ENCODE data around the gene SDHD.
"Not testable (repeated sequence)": the region's sequence is repeated elsewhere in the genome, so short reads cannot be mapped to it uniquely, and the experiment has no call there.

Gene SDHD

DNA sequence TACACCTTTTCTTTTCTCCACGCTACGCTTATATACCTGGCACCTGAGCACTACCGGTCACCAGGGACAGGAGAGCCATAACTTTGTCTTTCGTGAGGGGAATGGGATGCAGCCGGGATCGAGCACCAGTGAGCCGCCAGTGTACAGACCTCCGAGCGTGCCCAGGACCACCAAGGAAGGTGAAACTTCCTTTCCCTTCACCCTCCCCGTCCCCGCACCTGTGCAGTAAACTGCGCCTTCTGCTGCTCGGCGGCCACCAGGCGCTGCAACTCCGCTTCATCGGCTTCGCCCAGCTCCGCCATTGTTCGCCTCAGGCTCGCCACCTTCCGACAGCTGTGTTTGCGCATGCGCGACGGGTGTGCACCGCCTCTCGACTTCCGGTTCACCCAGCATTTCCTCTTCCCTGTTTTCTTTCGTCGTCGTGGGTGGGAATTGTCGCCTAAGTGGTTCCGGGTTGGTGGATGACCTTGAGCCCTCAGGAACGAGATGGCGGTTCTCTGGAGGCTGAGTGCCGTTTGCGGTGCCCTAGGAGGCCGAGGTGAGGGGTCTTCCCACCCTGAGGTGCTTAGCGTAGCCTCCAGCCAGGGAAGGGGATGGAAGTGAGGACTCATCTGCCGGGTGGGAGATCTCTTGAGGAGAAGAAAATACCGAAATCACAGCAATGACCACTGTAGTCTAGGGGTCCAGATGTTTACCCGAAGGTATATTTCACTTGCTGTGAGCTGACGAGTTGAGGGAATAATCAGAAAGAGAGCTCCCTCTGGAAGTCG is at the start of gene SDHD, which contains the start of gene TIMM8B:
Gene SDHD, plus strand, starts transcription at position 452 of the 770 bp plus-strand sequence. Its CDS starts 35 bp downstream, at position 487.
Gene TIMM8B, minus strand, starts transcription at position 335 of the 770 bp plus-strand sequence. Its CDS starts 33 bp downstream, at position 302.
- peak; percentile 97 for DNase-seq
- in situ Hi-C loops (cut with MboI; ENCODE audit: low pct_unique_long_range_greater_than_20kb, low sequenced_read_pairs), result no loop called here

DNA sequence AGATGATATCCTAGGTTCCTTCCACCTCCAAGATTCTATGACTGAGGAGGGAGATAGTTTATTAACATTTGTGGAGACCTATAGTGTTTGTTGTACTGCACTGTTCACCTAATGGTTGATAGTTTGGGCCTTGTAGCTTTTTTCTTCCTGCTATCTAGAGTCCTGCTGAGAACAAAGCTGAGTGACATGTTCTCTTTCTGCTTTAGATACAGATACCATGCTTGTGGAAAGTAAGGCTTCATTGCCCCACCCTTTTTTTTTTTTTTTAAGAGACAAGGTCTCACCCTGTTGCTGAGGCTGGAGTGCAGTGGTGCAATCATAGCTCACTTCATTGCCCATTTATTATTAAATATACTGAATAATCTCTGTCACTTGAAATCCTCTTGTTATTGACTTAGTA is 49.1 kb upstream of the SDHD start:
- in situ Hi-C loops (cut with MboI; ENCODE audit: low pct_unique_long_range_greater_than_20kb, low sequenced_read_pairs), result no loop called here

DNA sequence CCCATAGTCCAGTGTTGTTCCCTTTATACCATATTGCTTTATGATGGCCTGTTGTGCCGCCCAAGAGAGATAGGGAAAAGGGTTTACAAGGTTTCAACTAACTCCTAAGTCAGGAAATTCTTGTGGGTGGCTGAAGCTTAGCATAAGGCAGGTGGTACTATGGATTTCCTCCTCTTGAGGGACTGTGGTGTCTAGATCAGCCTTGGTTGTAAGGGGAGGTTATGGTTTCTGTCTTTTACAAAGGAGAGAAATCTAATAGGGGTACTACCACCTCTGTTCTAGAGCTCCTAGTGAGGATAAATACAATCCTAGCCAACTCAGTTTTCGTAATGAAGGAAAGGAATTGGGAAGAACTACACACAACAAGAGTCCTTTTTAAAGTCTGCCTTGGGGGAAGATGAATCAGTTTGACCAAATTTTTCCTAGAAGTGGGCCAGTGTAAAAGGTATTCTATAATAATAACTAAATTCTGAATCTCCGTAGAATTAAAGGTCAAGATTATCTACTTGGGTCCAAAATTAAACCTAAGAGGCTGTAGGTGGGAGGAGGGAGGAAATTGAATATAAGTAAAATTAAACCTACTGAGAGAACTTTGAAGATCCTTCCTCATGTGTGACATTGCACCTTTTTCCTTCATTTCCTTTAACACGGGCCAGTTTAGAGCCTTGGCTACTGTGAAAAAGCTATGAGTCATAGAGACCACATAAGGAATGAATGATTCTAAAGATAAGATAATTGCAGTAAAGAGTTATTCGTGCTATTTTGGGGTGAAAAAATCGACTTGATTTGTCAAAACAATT is 44.3 kb upstream of the SDHD start:
- DNase-seq, result peak; percentile 54
- in situ Hi-C loops (cut with MboI; ENCODE audit: low pct_unique_long_range_greater_than_20kb, low sequenced_read_pairs), result no loop called here

More for the DNA sequence above, 49.1 kb upstream of the SDHD start:
- no peak for DNase-seq

DNA sequence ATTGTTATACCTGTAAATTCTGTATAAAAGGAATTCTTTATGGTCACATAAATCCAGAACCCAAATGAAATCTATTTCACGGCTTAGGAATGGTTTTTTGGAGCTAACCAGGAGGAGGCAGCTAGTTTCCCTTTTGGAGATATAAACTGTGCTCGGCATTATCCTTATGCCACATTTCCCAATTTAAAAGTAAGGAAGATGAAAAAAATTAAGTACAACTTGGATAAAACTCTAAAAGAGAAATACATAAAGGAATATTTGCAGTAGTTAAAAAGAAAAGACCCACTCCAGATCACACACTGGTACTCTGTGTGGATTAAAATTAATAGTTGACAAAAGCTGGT is 43.7 kb upstream of the SDHD start:
- in situ Hi-C loops (cut with MboI; ENCODE audit: low pct_unique_long_range_greater_than_20kb, low sequenced_read_pairs), result no loop called here
- no peak for DNase-seq

DNA sequence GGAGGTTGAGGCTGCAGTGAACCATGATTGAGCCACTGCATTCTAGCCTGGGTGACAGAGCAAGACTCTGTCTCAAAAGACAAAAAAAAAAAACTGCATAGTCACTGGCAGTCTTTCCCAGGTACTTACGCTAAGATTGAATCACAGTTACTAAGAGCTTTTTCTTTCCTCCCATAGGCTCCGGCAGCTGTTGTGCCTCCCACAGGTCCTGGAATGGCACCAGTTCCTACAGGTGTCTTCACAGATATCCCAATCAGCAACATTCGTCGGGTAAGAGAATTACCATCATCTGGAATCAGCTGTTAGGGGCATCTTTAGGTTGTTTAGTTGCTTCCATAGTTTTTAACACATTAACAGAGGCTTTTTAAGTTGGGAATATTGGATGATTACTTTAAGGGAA is 41.7 kb upstream of the SDHD start:
- DNase-seq, result no peak
- in situ Hi-C loops (cut with MboI; ENCODE audit: low pct_unique_long_range_greater_than_20kb, low sequenced_read_pairs), result no loop called here

DNA sequence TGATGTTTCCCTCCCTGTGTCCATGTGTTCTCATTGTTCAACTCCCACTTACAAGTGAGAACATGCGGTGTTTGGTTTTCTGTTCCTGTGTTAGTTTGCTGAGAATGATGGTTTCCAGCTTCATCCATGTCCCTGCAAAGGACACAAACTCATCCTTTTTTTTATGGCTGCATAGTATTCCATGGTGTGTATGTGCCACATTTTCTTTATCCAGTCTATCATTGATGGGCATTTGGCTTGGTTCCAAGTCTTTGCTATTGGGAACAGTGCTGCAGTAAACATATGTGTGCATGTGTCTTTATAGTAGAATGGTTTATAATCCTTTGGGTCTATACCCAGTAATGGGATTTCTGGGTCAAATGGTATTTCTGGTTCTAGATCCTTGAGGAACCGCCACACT is 40.0 kb upstream of the SDHD start:
- DNase-seq; in situ Hi-C loops (cut with MboI; ENCODE audit: low pct_unique_long_range_greater_than_20kb, low sequenced_read_pairs): not testable (repeated sequence)

DNA sequence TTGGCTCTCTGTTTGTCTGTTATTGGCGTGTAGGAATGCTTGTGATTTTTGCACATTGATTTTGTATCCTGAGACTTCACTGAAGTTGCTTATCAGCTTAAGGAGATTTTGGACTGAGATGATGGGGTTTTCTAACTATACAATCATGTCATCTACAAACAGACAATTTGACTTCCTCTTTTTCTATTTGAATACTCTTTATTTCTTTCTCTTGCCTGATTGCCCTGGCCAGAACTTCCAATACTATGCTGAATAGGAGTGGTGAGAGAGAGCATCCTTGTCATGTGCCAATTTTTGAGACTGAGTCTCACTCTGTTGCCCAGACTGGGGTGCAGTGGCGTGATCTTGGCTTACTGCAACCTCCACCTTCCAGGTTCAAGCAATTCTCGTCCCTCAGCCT is 38.4 kb upstream of the SDHD start:
- DNase-seq; in situ Hi-C loops (cut with MboI; ENCODE audit: low pct_unique_long_range_greater_than_20kb, low sequenced_read_pairs): not testable (repeated sequence)

DNA sequence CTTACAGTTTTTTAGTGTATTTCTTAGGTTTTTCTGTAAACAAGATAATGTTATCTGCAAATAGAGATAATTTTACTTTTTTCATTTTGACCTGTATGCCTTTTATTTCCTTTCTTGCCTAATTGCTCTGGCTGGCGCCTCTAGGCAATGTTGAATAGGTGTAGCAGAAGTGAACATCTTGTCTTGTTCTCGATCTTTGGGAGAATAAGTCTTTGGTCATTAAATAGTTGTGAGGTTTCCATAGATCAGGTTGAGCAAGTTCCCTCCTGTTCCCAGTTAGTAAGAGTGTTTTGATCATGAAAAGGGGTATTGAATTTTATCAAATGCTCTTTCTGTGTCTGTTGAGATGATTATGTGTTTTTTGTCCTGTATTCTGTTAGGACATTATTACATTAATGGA is 36.9 kb upstream of the SDHD start:
- no peak for DNase-seq
- in situ Hi-C loops (cut with MboI; ENCODE audit: low pct_unique_long_range_greater_than_20kb, low sequenced_read_pairs), result no loop called here

DNA sequence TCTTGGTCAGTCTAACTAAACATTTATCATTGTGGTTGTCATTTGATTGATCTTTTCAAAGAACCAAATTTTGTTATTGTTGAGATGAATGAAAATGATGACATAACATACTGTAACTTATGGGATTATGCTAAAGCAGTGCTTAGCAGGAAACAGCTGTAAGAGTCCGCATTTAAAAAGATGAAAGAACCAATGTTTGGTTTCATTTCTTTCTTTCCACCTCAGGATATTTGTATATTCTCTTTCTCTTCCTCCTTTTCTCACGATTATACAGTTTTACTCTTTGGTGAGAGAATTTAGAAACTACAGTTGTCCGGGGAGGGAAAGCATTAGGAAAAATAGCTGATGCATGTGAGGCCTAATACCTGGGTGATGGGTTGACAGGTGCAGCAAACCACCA is 36.0 kb upstream of the SDHD start:
- in situ Hi-C loops (cut with MboI; ENCODE audit: low pct_unique_long_range_greater_than_20kb, low sequenced_read_pairs), result no loop called here
- DNase-seq, result no peak

DNA sequence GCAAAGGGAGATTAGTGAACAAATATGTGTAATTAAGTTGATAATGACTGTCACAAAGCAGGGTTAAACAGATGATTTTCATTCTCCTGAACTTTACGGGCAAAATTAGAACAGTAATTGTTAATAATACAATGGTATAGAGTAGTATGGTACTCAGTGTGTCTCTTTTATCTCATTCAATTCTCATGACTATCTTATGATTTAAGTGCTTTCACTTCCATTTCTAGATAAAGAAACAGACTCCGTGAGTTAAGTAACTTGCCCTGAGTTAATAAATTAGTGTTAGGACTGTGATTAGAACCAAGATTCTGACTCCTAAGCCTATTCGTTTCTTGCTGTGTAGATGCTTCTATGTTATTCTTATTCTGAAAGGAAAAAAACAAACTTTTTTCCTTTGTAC is 34.9 kb upstream of the SDHD start:
- in situ Hi-C loops (cut with MboI; ENCODE audit: low pct_unique_long_range_greater_than_20kb, low sequenced_read_pairs), result no loop called here

DNA sequence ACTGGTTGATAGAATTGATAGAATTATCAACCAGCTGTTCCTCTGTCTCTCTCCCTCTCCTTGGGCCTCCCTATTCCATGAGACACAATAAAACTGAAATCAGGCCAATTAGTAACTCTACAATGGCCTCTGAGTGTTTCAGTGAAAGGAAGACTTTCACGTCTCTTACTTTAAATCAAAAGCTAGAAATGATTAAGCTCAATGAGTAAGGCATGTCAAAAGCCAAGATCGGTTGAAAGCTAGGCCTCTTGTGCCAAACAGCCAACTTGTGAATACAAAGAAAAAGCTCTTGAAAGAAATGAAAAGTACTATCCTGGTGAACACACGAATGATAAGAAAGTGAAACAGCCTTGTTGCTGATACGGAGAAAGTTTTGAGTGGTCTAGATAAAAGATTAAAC is 29.5 kb upstream of the SDHD start:
- in situ Hi-C loops (cut with MboI; ENCODE audit: low pct_unique_long_range_greater_than_20kb, low sequenced_read_pairs), result no loop called here
- DNase-seq, result no peak

More for the DNA sequence above, 34.9 kb upstream of the SDHD start:
- DNase-seq, result no peak

DNA sequence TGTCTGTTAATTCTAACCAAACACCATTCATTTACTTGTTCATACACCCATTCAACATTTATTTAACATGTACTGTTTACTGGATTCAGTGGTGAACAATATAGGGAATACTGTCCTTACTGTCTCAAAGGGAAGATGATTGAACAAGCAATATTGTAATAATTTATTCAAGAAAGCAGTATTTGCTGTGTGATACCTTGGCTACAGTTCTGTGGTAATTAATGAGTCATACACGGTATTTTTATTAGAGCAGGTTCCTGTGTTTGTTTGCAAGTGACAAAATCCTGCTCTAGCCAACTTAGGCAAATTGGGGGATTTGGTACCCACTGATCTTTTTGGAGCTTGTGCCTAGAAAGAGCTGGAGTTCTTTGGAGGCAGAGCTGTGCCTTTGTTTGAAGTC is 28.6 kb upstream of the SDHD start:
- no peak for DNase-seq
- in situ Hi-C loops (cut with MboI; ENCODE audit: low pct_unique_long_range_greater_than_20kb, low sequenced_read_pairs), result no loop called here

DNA sequence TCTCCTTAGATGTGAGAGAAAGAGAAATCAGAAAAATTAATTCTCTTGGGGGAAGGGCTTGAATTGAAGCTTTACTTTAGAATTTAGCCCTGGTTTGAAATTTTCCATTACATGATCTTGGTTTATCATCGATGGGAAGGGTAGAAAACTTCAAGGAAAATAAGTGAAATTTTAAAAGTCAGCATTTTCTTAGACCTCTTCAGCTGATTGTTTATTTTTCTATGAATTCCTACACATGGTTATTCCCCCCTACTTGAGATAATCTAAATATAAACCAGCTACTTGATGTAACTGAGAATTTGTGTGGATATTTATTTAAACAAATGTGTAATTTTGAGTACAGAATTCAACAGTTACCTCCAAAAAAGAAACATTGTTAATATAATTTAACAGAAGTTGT is 23.8 kb upstream of the SDHD start:
- no peak for DNase-seq
- in situ Hi-C loops (cut with MboI; ENCODE audit: low pct_unique_long_range_greater_than_20kb, low sequenced_read_pairs), result no loop called here

DNA sequence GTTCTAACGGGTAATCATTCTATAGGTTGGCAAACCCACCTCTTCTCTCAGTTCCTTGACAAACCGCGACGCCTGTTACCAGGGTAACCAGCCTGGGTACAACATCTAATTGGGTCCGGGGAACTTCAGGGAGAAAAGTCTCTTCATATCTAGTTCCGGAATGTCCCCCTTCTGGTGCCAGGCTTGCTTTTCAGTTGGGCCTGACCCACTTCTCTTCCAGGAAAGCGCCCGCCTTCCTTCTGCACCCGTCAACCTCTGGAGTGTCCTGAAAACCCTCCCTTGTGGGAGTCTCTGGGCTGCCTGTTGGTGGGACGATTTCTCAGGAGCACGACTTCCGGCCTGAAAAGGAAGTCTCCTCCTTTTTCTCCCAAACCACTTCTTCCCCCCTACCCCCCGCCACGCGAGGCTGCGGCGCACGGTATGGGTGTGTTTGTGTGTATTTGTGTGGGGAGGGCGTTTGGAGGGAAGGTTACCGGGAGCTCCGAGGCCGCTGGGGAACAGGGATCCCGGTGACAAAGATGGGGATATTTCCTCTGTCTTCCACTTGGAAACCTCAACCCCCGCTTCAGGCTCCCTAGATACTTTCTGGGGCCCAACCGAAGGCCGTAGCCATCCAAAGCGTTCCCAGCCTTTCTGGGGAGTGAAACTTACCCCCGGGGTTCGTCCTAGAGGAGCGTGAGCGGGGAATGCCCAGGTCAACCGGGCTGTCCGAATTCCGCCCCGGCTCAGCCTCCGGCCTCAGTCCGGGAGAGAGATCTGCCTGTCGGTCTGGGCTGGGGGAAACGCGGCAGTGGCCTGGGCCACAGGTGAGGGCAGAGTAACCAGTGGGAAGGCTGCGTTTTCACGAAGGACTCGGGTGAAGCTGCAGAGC is 12.5 kb upstream of the SDHD start, which contains the start of the genes NKAPD1 and PIH1D2:
Gene NKAPD1, plus strand, starts transcription at position 359 of the 871 bp plus-strand sequence. CDS start 1,276 bp downstream, outside the sequence.
Gene PIH1D2, minus strand, starts transcription at position 77 of the 871 bp plus-strand sequence. CDS start 843 bp downstream, outside the sequence.
- in situ Hi-C loops (cut with MboI; ENCODE audit: low pct_unique_long_range_greater_than_20kb, low sequenced_read_pairs), result no loop called here

DNA sequence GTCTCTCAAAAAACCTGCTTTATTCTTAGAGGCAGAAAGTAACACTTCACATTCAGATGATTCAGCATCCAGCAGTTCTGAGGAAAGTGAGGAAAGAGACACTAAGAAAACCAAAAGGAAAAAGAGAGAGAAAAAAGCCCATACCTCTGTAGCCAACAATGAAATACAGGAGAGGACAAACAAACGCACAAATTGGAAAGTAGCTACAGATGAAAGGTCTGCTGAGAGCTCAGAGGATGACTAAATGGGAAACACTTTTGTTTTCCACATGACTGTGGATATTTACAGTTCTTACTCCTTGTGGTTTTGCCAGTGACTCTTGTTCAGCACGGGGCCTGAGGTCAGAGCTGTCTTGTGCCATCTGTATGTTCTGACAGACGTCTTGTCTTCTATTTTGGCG is 3.9 kb upstream of the SDHD start:
- DNase-seq, result no peak
- in situ Hi-C loops (cut with MboI; ENCODE audit: low pct_unique_long_range_greater_than_20kb, low sequenced_read_pairs), result no loop called here

More for the DNA sequence above, 12.5 kb upstream of the SDHD start, which contains the start of the genes NKAPD1 and PIH1D2:
- DNase-seq, result peak; percentile 92

DNA sequence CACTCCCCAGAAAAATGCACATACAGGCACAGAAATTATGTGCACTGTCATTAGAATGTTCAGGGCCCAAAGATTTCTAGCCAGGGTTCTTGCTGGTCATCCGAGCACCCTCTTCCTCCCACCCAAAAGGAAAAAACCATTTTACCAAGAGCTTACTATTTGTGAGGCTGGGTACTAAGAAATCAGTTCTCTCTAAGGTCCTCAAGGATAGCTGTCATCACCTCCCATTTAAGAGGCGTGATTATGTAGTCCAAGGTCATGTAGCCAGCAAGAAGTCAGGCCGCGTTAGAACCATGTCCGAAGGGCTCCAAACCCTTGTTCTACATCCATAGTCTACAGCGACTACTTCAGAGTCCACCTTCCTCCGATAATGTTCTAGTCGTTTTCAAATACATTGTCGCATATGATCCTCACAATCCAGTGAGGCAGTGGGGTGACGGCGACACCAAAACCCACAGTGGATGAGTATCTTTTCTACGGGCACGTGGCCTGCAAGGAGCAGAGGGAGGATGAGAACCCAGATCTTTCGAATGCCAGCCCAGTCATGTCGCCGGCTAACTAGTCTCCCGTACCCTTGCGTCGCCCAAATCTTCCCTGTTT is 751 bp upstream of the SDHD start:
- no peak for DNase-seq
- in situ Hi-C loops (cut with MboI; ENCODE audit: low pct_unique_long_range_greater_than_20kb, low sequenced_read_pairs), result no loop called here

DNA sequence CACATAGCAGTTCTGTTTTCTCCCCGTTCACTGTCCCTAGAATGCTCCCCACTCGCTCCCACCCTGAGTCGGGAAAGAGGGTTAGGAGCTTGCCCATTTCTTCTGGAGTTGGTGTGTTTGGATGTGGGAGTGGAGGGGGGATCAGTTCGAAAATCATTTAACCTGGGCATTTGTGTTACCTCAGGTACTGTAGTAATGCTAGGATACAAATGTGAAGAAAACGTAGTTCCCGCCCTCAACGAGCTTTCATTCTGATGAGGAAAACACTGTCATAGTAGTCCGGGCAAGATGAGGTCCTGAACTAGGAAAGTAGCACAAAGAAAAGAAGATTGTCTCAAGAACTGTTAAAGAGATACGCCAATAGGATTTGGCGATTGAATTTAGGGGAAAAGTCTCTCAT is 539 bp downstream of the SDHD start:
- in situ Hi-C loops (cut with MboI; ENCODE audit: low pct_unique_long_range_greater_than_20kb, low sequenced_read_pairs), result no loop called here
- no peak for DNase-seq

DNA sequence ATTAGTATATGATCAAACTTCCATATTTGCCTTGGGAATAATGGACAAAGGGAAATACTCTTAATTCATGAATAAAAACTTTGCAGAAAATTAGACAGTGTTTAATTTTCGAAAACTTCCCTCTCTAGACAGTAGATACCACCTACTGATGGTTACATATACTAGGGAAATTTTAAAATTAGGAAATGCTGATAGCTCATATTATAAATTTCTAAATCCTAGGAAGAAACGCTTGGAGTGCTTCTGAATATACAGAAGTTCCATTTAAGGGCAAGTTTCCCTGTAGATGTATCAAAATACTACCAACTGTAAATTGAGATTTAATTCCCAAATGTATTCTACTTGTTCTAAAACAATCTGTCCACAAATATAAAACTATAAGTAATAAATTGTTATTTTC is 8.6 kb downstream of the SDHD start:
- in situ Hi-C loops (cut with MboI; ENCODE audit: low pct_unique_long_range_greater_than_20kb, low sequenced_read_pairs); DNase-seq: not testable (repeated sequence)

DNA sequence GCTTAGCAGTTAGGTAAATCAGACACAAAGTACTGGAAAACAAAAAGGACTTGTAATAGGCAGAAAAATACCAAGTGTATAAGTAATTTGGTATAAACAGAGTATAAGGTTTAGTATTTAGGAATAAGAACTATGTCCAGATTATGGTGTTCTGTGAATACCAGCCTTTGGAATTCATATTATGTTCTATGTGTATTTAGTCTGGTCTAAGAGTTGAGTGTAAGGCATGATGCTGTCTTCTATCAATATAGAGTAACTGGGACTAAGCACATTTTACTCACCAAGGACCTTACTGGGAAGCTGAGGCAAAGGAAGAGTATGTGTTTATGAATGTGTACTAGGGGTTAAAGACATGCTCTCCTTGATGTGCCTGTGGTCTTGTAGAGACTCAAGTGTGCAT is 9.5 kb downstream of the SDHD start:
- in situ Hi-C loops (cut with MboI; ENCODE audit: low pct_unique_long_range_greater_than_20kb, low sequenced_read_pairs), result no loop called here
- DNase-seq, result no peak

Data from KBM-7 (cell line).